ENCODE results near the gene RTN4RL1. TPM values are rescaled to one million over a fixed set of nuclear protein-coding genes. Genes with fewer than 3 reads are reported as not detected.

Gene RTN4RL1
- total and polyA plus RNA-seq, 2 of the 13 experiments (the other 11 are each of a cell fraction or from before 2014, with no cell fraction given), result 0.01 TPM; not detected in 1

GRCh38 chr17:1972487-1973160 lies 52.5 kb downstream of the RTN4RL1 start (continued):
- no peak for TF ChIP-seq ZHX2 (IDR thresholded peaks at IDR 0.05; ENCODE audit: low read depth)
- TF ChIP-seq ZHX2 (CRISPR knock-in tag; IDR thresholded peaks at IDR 0.05; ENCODE audit: borderline replicate concordance), result no peak
- no peak for TF ChIP-seq ZNF276 (CRISPR knock-in tag; IDR thresholded peaks at IDR 0.05; ENCODE audit: low read depth)
- TF ChIP-seq FOXO4 (CRISPR knock-in tag; conservative IDR thresholded peaks at IDR 0.05), result no peak
- TF ChIP-seq SAFB2 (CRISPR knock-in tag; IDR thresholded peaks at IDR 0.05; ENCODE audit: borderline replicate concordance, low read depth), result no peak
- TF ChIP-seq MAFF (IDR thresholded peaks at IDR 0.05; ENCODE audit: low read depth, low read length), result no peak
- TF ChIP-seq ZBTB46 (CRISPR knock-in tag; IDR thresholded peaks at IDR 0.05; ENCODE audit: borderline replicate concordance), result no peak
- TF ChIP-seq ZNF567 (CRISPR knock-in tag; IDR thresholded peaks at IDR 0.05; ENCODE audit: borderline replicate concordance), result no peak
- peak; percentile 51; the same call in 1 of the 2 replicates for TF ChIP-seq HOXA3 (CRISPR knock-in tag; IDR thresholded peaks at IDR 0.05)
- TF ChIP-seq ZNF143 (CRISPR knock-in tag; IDR thresholded peaks at IDR 0.05), result no peak
- no peak for TF ChIP-seq MTF1 (CRISPR knock-in tag; IDR thresholded peaks at IDR 0.05)
- TF ChIP-seq SKIL (CRISPR knock-in tag; IDR thresholded peaks at IDR 0.05; ENCODE audit: borderline replicate concordance), result no peak
- TF ChIP-seq ZNF101 (CRISPR knock-in tag; IDR thresholded peaks at IDR 0.05; ENCODE audit: borderline replicate concordance, low read depth), result no peak

Data from HepG2 (cell line).